OCI-LY7 (cell line): ENCODE results near the gene SLC27A6. TPM values are rescaled to one million over a fixed set of nuclear protein-coding genes. Genes with fewer than 3 reads are reported as not detected.

Source experiments
- BruUV-seq: library from RNA; stranded (reverse); fragments of 400-500 nt; replicated peaks from 2 replicates; lab custom pipeline; 2021; lab: Mats Ljungman, UMichigan
- CTCF ChIA-PET: fragments of 300-600 bp; sonication (Branson Sonifier 250); formaldehyde crosslinking; loops from one replicate; lab custom pipeline; 2022; ENCODE audit warnings: antibody characterized with exemption; ENCODE audit not compliant: unreplicated experiment; lab: Charles Lee
- POLR2A ChIA-PET: fragments of 300-600 bp; sonication (Branson Sonifier 250); formaldehyde crosslinking; loops from one replicate; lab custom pipeline; 2022; ENCODE audit warnings: antibody characterized with exemption; lab: Charles Lee
- DNase-seq: peaks from one replicate; pipeline ENCODE4 v3.0.0-alpha.2; 2015; ENCODE audit warnings: low spot score
- H2AFZ ChIP-seq: fragments of 200-600 bp; sonication (generic), shearing (Covaris generic); 2 replicates; pipeline ENCODE4 v1.6.1; 2014; ENCODE audit warnings: mild to moderate bottlenecking, antibody characterized with exemption, low read length, moderate library complexity
- H3K27ac ChIP-seq: fragments of 200-600 bp; sonication (generic); 2 replicates; pipeline ENCODE4 v1.5.1; 2014; ENCODE audit warnings: mixed run types, low read depth, mild to moderate bottlenecking, moderate library complexity, low read length, inconsistent platforms; ENCODE audit not compliant: poor library complexity, severe bottlenecking
- H3K36me3 ChIP-seq: fragments of 200-600 bp; sonication (generic); 2 replicates; pipeline ENCODE4 v1.6.1; 2014; ENCODE audit warnings: mild to moderate bottlenecking, antibody characterized with exemption, low read length, moderate library complexity, mixed read lengths; ENCODE audit not compliant: insufficient read depth
- H3K4me1 ChIP-seq: fragments of 200-600 bp; sonication (generic); 2 replicates; pipeline ENCODE4 v1.5.1; 2014; ENCODE audit warnings: mild to moderate bottlenecking, low read length; ENCODE audit not compliant: insufficient read depth, poor library complexity, severe bottlenecking
- H3K4me2 ChIP-seq: fragments of 200-600 bp; sonication (generic); 2 replicates; pipeline ENCODE4 v1.6.1; 2014; ENCODE audit warnings: mild to moderate bottlenecking, low read length
- H3K4me3 ChIP-seq: fragments of 200-600 bp; sonication (generic); 2 replicates; pipeline ENCODE4 v1.5.1; 2014; ENCODE audit warnings: mild to moderate bottlenecking, low read depth, low read length; ENCODE audit not compliant: poor library complexity, severe bottlenecking
- H3K79me2 ChIP-seq: fragments of 200-600 bp; sonication (generic); 2 replicates; pipeline ENCODE4 v1.6.1; 2016; ENCODE audit warnings: low read depth, mild to moderate bottlenecking, low read length, moderate library complexity, mixed read lengths; ENCODE audit not compliant: insufficient read depth
- H3K9me2 ChIP-seq: fragments of 200-600 bp; sonication (generic); 2 replicates; pipeline ENCODE4 v1.6.1; 2016; ENCODE audit warnings: mild to moderate bottlenecking, low read length, mixed read lengths; ENCODE audit not compliant: insufficient read depth
- H3K9me3 ChIP-seq: fragments of 200-600 bp; sonication (generic); 2 replicates; pipeline ENCODE4 v1.6.1; 2014; ENCODE audit warnings: mild to moderate bottlenecking, mixed run types, low read length, mixed read lengths
- H4K20me1 ChIP-seq: fragments of 200-600 bp; sonication (generic); 2 replicates; pipeline ENCODE4 v1.6.1; 2014; ENCODE audit warnings: mild to moderate bottlenecking, antibody characterized with exemption, low read length, moderate library complexity, mixed read lengths; ENCODE audit not compliant: insufficient read depth
- EZH2phosphoT487 ChIP-seq: fragments of 200-600 bp; sonication (generic); IDR thresholded peaks from 2 replicates; pipeline ENCODE4 v1.6.1; 2018; ENCODE audit warnings: low read depth, borderline replicate concordance, mild to moderate bottlenecking, mixed run types, antibody characterized with exemption, low read length, moderate library complexity, mixed read lengths
- intact Hi-C: fragments of 100-400 bp; cut with micrococcal nuclease; formaldehyde crosslinking; loops from one replicate; pipeline ENCODE4 v1.10.0; 2022; ENCODE audit not compliant: unreplicated experiment
- total RNA-seq, 2 experiments: library from RNA; depleted of rRNA in 1 of 2; stranded (reverse); fragments of >200 nt in 1 of 2; shearing (Covaris generic) in 1 of 2; gene quantifications; 2 replicates each; pipeline ENCODE4 v1.2.3, GENCODE V29; 2014 to 2022
- TF ChIP-seq, protein P1 (sequence below): fragments of 200-600 bp; sonication (generic); conservative IDR thresholded peaks from 2 replicates; pipeline ENCODE4 v1.5.1; 2014; ENCODE audit warnings: mild to moderate bottlenecking, antibody characterized with exemption, low read length, moderate library complexity, mixed read lengths

Gene SLC27A6
- total RNA-seq, 2 experiments from 2014 or later, result not detected

DNA sequence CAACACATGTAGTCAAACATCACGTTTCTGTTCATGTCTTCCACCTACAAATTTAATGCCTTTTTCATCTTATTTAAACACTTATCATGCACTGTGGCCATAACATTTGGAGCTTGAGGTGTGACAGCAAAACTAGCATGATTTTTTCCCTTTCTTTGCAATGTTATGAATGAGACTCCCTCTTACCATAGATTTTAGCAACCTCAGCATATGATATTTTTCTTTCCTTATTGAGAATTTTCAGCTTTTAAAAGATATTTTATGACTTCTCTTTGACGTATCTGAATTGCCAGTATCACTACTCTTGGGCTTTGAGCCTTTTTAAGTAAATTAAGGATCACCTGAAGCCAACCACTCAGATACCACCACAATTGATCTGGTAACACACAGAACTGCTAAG, 96.6 kb downstream of the SLC27A6 start:
- BruUV-seq, result no TSS peak
- POLR2A ChIA-PET, result interaction anchor here (0.6 kb wide), 1 partner anchor 94 kb away, joined by 5 read pairs; no protein-coding TSS in a partner anchor
- no peak overlapping the region for H3K4me3 ChIP-seq
- no peaks in the 10 kb centered on the region for H3K36me3 ChIP-seq
- no peak overlapping the region for H3K27ac ChIP-seq
- TF ChIP-seq, protein P1, sequence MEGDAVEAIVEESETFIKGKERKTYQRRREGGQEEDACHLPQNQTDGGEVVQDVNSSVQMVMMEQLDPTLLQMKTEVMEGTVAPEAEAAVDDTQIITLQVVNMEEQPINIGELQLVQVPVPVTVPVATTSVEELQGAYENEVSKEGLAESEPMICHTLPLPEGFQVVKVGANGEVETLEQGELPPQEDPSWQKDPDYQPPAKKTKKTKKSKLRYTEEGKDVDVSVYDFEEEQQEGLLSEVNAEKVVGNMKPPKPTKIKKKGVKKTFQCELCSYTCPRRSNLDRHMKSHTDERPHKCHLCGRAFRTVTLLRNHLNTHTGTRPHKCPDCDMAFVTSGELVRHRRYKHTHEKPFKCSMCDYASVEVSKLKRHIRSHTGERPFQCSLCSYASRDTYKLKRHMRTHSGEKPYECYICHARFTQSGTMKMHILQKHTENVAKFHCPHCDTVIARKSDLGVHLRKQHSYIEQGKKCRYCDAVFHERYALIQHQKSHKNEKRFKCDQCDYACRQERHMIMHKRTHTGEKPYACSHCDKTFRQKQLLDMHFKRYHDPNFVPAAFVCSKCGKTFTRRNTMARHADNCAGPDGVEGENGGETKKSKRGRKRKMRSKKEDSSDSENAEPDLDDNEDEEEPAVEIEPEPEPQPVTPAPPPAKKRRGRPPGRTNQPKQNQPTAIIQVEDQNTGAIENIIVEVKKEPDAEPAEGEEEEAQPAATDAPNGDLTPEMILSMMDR, result no peak
- no peak for TF ChIP-seq EZH2phosphoT487
- no peak overlapping the region for H3K4me2 ChIP-seq
- H2AFZ ChIP-seq, result no peak overlapping the region
- no peaks in the 10 kb centered on the region for H3K9me3 ChIP-seq
- H4K20me1 ChIP-seq, result no peaks in the 10 kb centered on the region
- no peaks in the 10 kb centered on the region for H3K4me1 ChIP-seq
- intact Hi-C loops, result no loop called here
- H3K9me2 ChIP-seq, result no peaks in the 10 kb centered on the region
- no peaks in the 10 kb centered on the region for H3K79me2 ChIP-seq
- CTCF ChIA-PET, result no interaction called here
- no peak for DNase-seq

- Histone ChIP-seq H3K4me3 (no peak overlapping the region), H4K20me1 (no peaks in the 10 kb centered on the region)
Observed at GRCh38 chr5:129063483-129064113, 98.3 kb downstream of the SLC27A6 start.

DNA sequence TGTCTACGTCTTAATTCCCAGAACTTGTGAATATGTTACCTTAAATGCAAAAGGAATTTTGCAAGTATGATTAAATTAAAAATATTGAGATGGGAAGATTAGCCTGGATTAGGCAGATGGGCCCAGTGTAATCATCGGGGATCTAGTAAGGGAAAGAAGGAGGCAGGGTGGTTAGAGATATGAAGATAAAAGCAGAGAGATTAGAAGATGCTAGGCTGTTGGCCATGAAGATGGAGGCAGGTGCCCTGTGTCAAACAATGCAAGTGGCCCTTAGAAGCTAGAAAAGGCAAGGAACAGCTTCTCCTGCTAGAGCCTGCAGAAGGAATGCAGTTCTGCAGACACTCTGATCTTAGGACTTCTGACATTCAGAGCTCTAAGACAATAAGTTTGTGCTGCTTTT, 100.4 kb downstream of the SLC27A6 start:
- intact Hi-C loops, result no loop called here

More at GRCh38 chr5:129063483-129064113, 98.3 kb downstream of the SLC27A6 start:
- Histone ChIP-seq H3K9me2 (no peaks in the 10 kb centered on the region), H3K79me2 (no peaks in the 10 kb centered on the region), H2AFZ (no peak overlapping the region), H3K27ac (no peak overlapping the region), H3K9me3 (no peaks in the 10 kb centered on the region), H3K36me3 (no peaks in the 10 kb centered on the region), H3K4me2 (no peak overlapping the region), H3K4me1 (no peaks in the 10 kb centered on the region)
- ChIA-PET CTCF (no interaction called here), POLR2A (no interaction called here)
- TF ChIP-seq EZH2phosphoT487, result no peak
- TF ChIP-seq, protein P1, result no peak
- no TSS peak for BruUV-seq
- no peak for DNase-seq
- intact Hi-C loops, result no loop called here

More for the DNA sequence above, 100.4 kb downstream of the SLC27A6 start:
- Histone ChIP-seq H3K4me2 (no peak overlapping the region), H3K9me2 (no peaks in the 10 kb centered on the region), H3K36me3 (no peaks in the 10 kb centered on the region), H4K20me1 (no peaks in the 10 kb centered on the region), H3K27ac (no peak overlapping the region), H3K4me3 (no peak overlapping the region), H3K9me3 (no peaks in the 10 kb centered on the region), H3K4me1 (no peaks in the 10 kb centered on the region), H3K79me2 (no peaks in the 10 kb centered on the region), H2AFZ (no peak overlapping the region)
- ChIA-PET CTCF (no interaction called here), POLR2A (interaction anchor here (0.5 kb wide), 1 partner anchor 12 kb away, joined by 3 read pairs; no protein-coding TSS in a partner anchor)
- no peak for DNase-seq
- TF ChIP-seq, protein P1, result no peak
- TF ChIP-seq EZH2phosphoT487, result no peak
- BruUV-seq, result no TSS peak
